AG09309 (cell line): ENCODE measurements around the gene ADPRHL1.

Experiments used
- DNase-seq: peaks from one replicate; pipeline ENCODE4 v3.0.0-alpha.2; 2010; ENCODE audit warnings: low read depth
- H3K4me3 ChIP-seq: 2 replicates; pipeline ENCODE4 v1.5.1; 2011; ENCODE audit warnings: mild to moderate bottlenecking, low read depth, low read length, moderate library complexity; ENCODE audit not compliant: control insufficient read depth
- CTCF ChIP-seq: IDR thresholded peaks from 2 replicates; pipeline ENCODE4 v1.5.1; 2011; ENCODE audit warnings: mild to moderate bottlenecking, low read depth, low read length, inconsistent platforms; ENCODE audit not compliant: insufficient read depth, control insufficient read depth; ENCODE audit errors: missing control alignments

Gene ADPRHL1

DNA sequence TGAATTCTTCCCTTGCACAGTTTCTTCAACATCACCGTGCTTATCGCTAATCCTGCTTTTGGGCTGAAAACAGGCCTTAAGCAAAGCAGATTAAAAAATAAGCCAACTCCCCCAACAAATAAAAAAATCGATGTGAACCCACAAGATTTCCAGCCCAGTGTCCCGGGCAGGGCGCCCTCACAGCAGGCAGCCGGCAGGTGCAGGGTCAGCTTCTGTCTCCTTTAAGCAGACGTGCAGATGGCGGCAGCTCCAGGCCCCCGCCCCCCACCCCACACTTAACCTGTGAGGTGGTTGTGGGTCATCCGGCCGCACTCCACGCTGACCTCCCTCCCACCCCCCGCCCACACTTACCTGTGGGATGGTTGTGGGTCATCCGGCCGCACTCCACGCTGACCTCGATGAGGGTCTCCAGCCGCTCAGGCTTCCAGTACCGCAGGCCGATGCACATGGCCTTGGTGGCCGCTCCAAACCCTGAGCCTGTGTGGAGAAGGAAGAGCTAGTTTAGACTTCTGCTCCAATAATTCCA lies 19.8 kb downstream of the ADPRHL1 start:
- no peak overlapping the region for H3K4me3 ChIP-seq
- no peak for DNase-seq
- no peak for TF ChIP-seq CTCF

DNA sequence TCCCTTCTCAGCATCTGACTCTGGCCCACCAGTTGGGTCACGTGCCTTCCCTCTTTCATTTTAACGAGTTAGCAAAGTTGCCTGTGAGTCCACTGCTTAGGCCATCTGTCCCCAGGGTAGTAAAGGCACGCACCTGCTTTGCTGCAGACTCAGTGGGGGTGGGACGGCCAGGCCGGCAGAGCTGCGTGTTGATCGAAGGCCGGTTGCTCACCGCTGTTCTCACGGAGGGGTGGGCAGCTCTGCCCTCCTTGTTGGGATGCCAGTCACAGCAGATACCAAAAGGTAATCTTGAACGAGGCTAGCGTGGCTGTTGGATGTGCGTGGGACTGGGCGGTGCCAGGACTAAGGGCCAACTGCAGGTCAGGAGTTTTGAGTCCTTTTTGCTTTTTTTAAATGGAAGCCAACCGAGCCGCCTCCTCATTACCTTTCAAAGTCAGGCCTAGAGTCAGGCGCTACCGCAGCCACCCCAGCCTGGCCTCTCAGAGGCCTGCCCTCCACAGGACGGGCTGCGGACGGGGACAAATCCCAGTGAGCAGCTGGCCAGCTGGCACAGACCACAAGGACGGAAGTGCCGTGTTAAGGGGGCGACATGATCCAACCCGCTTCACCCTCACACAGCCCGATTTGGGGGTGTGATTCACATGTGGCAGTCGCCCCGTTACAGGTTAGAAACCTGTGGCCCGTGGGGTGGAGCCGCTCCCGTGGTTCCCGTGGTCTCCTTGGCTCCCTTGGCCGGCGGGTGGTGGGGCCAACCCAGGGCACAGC lies 20.6 kb downstream of the ADPRHL1 start:
- no peak for DNase-seq
- H3K4me3 ChIP-seq: no peak overlapping the region
- no peak for TF ChIP-seq CTCF

DNA sequence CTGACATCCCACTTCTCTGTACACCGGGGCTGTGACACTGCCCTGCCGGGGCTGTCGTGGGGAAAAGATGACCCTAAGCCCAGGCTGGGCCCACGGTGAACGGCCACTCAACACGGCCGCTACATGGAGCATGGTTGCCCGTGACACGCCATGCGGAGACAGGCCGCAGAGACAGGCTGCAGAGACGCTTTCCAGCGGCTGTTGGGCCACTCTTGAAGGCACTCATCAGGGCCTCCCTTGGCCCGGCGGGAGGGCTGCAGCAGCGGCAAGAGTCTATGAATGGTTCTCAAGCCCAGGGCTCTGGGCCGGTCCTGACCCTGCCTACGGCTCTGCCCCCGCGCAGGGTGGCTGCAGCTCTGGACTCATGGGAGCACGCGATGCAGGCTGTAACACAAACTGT lies 22.1 kb downstream of the ADPRHL1 start:
- DNase-seq: no peak
- H3K4me3 ChIP-seq: no peak overlapping the region
- TF ChIP-seq CTCF: no peak

GRCh38 chr13:113430378-113431110 lies 22.7 kb downstream of the ADPRHL1 start:
- no peak for DNase-seq
- no peak for TF ChIP-seq CTCF
- no peak overlapping the region for H3K4me3 ChIP-seq

GRCh38 chr13:113429608-113429985 lies 23.7 kb downstream of the ADPRHL1 start:
- no peak for TF ChIP-seq CTCF
- H3K4me3 ChIP-seq: no peak overlapping the region
- no peak for DNase-seq

DNA sequence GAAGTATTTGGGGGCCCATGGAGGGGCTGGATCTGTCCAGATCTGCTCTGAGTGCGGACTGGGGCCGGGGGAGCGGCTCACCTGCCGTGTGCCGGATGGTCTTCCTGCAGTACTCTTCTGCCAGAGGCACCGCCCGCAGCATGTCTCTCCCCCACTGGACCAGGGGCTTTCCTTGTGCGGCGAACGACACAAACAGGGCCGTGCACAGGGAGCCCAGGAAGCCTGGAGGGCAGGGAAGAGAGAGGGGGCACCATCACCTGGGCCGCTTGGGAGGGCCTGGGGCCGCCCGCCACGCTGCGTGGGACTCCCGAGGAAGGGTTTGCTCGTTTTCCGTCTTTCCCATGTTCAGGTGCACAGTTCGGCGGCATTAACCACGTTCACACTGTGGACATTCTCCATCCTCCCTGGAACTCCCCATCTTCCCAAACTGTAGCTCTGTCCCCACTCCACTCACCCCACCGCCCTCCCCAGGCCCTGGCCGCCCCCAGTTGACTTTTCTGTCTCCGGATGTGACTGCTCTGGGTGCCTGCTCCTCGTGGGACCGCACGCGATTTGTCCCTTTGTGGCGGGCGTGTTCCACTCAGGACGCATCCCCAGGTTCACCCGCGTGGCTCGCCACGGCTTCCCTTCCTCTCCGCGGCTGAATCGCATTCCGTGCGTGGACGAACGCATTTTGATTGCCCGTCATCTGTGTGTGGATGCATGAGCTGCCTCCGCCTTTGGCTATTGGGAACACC lies 24.2 kb downstream of the ADPRHL1 start:
- TF ChIP-seq CTCF: no peak
- DNase-seq: no peak
- no peak overlapping the region for H3K4me3 ChIP-seq
